GM19193 (cell line): ENCODE results near the gene S100G.

Experiments used
- POLR2A ChIP-seq: IDR thresholded peaks from 4 replicates; pipeline ENCODE4 v1.6.1; 2011; ENCODE audit not compliant: insufficient read depth, insufficient read length; ENCODE audit errors: extremely low read depth

S100G gene

GRCh38 chrX:16649858-16650257, at the start of gene S100G:
TSS of gene S100G (plus strand) at chrX:16650158. CDS start at chrX:16651007, 849 bp downstream.
- TF ChIP-seq POLR2A = no peak

GRCh38 chrX:16601885-16602284, 48.1 kb upstream of the S100G start:
- no peak for TF ChIP-seq POLR2A

GRCh38 chrX:16603822-16604221, 46.1 kb upstream of the S100G start:
- TF ChIP-seq POLR2A = no peak

- no peak for TF ChIP-seq POLR2A
Measured at GRCh38 chrX:16604337-16604736, 45.6 kb upstream of the S100G start.

GRCh38 chrX:16606142-16606720, 43.7 kb upstream of the S100G start:
- TF ChIP-seq POLR2A = no peak

GRCh38 chrX:16610121-16610621, 39.8 kb upstream of the S100G start:
- no peak for TF ChIP-seq POLR2A

- no peak for TF ChIP-seq POLR2A
Measured at GRCh38 chrX:16612257-16612897, 37.6 kb upstream of the S100G start.

- TF ChIP-seq POLR2A = no peak
Measured at GRCh38 chrX:16617382-16617781, 32.6 kb upstream of the S100G start.

- no peak for TF ChIP-seq POLR2A
Measured at GRCh38 chrX:16618422-16618821, 31.5 kb upstream of the S100G start.

- TF ChIP-seq POLR2A = no peak
Measured at GRCh38 chrX:16619024-16619423, 30.9 kb upstream of the S100G start.

- TF ChIP-seq POLR2A = no peak
Measured at GRCh38 chrX:16628946-16629595, 20.9 kb upstream of the S100G start.

- no peak for TF ChIP-seq POLR2A
Measured at GRCh38 chrX:16629909-16630308, 20.0 kb upstream of the S100G start.

GRCh38 chrX:16633754-16634153, 16.2 kb upstream of the S100G start:
- TF ChIP-seq POLR2A = no peak

- TF ChIP-seq POLR2A = no peak
Measured at GRCh38 chrX:16635040-16635439, 14.9 kb upstream of the S100G start.

- no peak for TF ChIP-seq POLR2A
Measured at GRCh38 chrX:16635596-16635995, 14.4 kb upstream of the S100G start.

GRCh38 chrX:16638533-16638932, 11.4 kb upstream of the S100G start:
- no peak for TF ChIP-seq POLR2A
